NCI-H1048 (cell line): ENCODE data around the gene BTBD19.
"Not testable (repeated sequence)": the region's sequence is repeated elsewhere in the genome, so short reads cannot be mapped to it uniquely, and the experiment has no call there.

ENCODE experiments used
- DNase-seq: peaks from one replicate; lab custom pipeline; 2025; lab: John Stamatoyannopoulos, UW

The BTBD19 gene

GRCh38 chr1:44808063-44808937 lies at the start of gene BTBD19:
TSS of gene BTBD19 (plus strand) at chr1:44808523. CDS start at chr1:44808821, 298 bp downstream.
- DNase-seq: no peak

GRCh38 chr1:44759077-44759476 lies 49.2 kb upstream of the BTBD19 start:
- no peak for DNase-seq

GRCh38 chr1:44760876-44761275 lies 47.4 kb upstream of the BTBD19 start:
- no peak for DNase-seq

- not testable (repeated sequence) for DNase-seq
Measured at GRCh38 chr1:44766421-44766820, 41.9 kb upstream of the BTBD19 start.

GRCh38 chr1:44775078-44775929 lies 33.0 kb upstream of the BTBD19 start, which contains the start of gene RPS8:
TSS of gene RPS8 (plus strand) at chr1:44775540. CDS start at chr1:44775597, 57 bp downstream.
- DNase-seq: peak; percentile 89

GRCh38 chr1:44775930-44776729 lies 32.2 kb upstream of the BTBD19 start:
- no peak for DNase-seq

- no peak for DNase-seq
Measured at GRCh38 chr1:44776730-44777068, 31.6 kb upstream of the BTBD19 start.

GRCh38 chr1:44777547-44777946 lies 30.8 kb upstream of the BTBD19 start:
- no peak for DNase-seq

GRCh38 chr1:44777969-44778635 lies 30.2 kb upstream of the BTBD19 start:
- no peak for DNase-seq

GRCh38 chr1:44778705-44779576 lies 29.4 kb upstream of the BTBD19 start:
- no peak for DNase-seq

- no peak for DNase-seq
Measured at GRCh38 chr1:44780583-44781121, 27.7 kb upstream of the BTBD19 start.

- DNase-seq: no peak
Measured at GRCh38 chr1:44783697-44784093, 24.6 kb upstream of the BTBD19 start.

GRCh38 chr1:44784094-44785028 lies 24.0 kb upstream of the BTBD19 start:
- DNase-seq: no peak

- no peak for DNase-seq
Measured at GRCh38 chr1:44785029-44785380, 23.3 kb upstream of the BTBD19 start.

GRCh38 chr1:44785501-44786137 lies 22.7 kb upstream of the BTBD19 start:
- DNase-seq: no peak

- DNase-seq: peak; percentile 62
Measured at GRCh38 chr1:44786138-44786840, 22.0 kb upstream of the BTBD19 start.

- no peak for DNase-seq
Measured at GRCh38 chr1:44786841-44787426, 21.4 kb upstream of the BTBD19 start.

- no peak for DNase-seq
Measured at GRCh38 chr1:44787506-44787905, 20.8 kb upstream of the BTBD19 start.
